ENCODE data around the gene HNF4A.

The HNF4A gene

DNA sequence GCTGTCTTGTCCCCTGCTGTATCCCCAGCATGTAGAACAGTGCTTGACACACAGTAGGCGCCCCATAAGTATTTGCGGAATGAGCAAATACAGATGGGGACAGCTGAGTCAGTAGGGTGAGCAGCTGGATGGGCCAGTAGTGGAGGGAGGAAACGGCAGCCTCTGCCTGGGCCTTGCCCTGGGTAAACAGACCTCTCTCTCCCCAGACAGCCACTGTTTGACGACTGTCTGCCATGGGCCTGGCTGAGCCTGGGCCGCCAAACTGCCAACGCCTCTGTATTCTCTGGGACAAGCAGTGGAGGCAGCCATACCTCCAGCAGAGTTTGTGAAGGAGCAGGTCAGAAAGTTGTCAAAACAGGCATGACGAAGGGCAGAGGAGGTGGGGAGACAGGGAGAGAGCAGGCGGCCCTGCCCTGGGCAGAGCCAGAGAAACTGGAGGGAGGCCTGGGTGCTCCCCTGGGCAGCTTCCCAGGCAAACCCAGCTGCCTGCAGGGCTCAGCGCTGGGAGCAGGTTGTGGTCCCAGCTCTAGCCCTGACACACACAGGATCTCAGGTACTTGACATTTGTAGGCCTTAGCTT lies 15.2 kb downstream of the HNF4A start:
- TF ChIP-seq, protein P1, sequence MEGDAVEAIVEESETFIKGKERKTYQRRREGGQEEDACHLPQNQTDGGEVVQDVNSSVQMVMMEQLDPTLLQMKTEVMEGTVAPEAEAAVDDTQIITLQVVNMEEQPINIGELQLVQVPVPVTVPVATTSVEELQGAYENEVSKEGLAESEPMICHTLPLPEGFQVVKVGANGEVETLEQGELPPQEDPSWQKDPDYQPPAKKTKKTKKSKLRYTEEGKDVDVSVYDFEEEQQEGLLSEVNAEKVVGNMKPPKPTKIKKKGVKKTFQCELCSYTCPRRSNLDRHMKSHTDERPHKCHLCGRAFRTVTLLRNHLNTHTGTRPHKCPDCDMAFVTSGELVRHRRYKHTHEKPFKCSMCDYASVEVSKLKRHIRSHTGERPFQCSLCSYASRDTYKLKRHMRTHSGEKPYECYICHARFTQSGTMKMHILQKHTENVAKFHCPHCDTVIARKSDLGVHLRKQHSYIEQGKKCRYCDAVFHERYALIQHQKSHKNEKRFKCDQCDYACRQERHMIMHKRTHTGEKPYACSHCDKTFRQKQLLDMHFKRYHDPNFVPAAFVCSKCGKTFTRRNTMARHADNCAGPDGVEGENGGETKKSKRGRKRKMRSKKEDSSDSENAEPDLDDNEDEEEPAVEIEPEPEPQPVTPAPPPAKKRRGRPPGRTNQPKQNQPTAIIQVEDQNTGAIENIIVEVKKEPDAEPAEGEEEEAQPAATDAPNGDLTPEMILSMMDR (IDR thresholded peaks at IDR 0.05; ENCODE audit: borderline replicate concordance, insufficient read depth, low read depth, low read length) = no peak
- H3K4me3 ChIP-seq (ENCODE audit: low read depth, low read length) = no peak overlapping the region

DNA sequence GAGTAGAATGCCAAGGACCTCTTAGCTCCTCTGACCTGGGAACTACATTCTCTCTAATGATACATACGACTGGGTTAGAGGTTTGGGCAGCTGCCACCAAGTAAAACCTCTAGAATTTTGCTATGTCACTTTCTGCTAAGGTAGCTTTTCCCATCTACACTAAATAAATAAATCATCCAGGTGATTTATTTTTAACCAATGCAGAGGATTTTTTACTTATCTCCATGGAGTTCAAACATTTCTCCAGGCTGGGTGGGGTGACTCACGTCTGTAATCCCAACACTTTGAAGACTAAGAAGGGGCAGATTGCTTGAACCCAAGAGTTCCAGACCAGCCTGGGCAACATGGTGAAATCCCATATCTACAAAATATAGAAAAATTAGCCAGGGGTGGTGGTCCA lies 27.1 kb downstream of the HNF4A start:
- TF ChIP-seq, protein P1 (IDR thresholded peaks at IDR 0.05; ENCODE audit: borderline replicate concordance, insufficient read depth, low read depth, low read length) = no peak
- H3K4me3 ChIP-seq (ENCODE audit: low read depth, low read length) = no peak overlapping the region

DNA sequence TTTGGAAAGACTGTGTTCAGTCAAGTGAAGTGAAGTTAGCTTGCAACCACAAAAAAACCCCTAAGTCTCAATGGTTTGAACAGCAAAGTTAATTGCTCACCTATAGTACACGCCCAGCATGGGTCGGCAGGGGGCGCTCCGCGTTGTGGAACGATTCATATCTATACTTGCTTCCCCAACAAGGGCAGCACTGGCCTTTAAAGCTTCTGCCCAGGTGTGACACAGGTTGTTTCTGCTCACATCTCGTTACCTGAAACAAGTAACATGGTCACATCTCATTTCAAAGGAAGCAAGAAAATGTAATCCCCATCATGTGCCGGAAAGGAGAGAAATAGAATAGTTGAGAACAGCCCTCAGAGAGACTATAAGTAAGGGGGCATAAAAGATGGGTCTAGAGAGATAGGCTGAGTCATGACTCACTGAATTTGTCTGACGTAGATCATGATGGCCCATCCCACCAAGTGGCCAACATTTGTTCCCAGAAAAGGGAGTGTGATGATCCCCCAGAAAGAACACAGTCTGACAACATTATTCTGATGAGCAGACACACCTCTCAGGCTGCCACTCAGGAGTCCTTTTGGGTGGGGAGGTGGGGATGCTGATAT lies 29.0 kb downstream of the HNF4A start:
- H3K4me3 ChIP-seq (ENCODE audit: low read depth, low read length) = no peak overlapping the region
- TF ChIP-seq, protein P1 (IDR thresholded peaks at IDR 0.05; ENCODE audit: borderline replicate concordance, insufficient read depth, low read depth, low read length) = peak; percentile 89

DNA sequence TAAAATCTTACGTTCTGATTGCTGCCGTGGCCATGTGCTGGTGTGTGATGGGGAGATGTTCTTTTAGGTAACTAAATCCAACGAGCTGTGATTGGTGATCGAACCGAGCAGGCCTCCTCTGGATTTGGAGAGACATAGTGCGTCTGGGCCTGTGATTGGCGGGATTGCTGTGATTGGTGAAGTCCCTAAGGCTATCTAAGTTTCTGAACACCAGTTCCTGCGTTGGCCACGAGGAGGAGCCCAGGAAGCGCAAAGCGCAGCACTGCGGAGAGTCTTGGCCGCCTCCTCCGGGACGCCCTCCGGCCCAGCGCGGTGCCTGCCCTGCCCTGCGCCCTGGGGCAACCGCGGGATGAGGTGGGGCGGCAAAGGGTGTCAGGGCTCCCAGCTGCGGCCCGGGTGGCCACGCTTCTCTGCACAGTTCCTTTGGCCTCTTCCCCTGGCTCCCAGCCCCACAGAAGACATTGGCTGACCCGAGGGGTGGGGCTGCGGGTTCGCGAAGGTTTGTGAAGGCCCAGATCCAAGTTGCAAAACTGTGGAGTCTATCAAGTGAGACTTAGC lies 33.0 kb downstream of the HNF4A start:
- no peak overlapping the region for H3K4me3 ChIP-seq (ENCODE audit: low read depth, low read length)
- TF ChIP-seq, protein P1 (IDR thresholded peaks at IDR 0.05; ENCODE audit: borderline replicate concordance, insufficient read depth, low read depth, low read length) = peak; percentile 87

DNA sequence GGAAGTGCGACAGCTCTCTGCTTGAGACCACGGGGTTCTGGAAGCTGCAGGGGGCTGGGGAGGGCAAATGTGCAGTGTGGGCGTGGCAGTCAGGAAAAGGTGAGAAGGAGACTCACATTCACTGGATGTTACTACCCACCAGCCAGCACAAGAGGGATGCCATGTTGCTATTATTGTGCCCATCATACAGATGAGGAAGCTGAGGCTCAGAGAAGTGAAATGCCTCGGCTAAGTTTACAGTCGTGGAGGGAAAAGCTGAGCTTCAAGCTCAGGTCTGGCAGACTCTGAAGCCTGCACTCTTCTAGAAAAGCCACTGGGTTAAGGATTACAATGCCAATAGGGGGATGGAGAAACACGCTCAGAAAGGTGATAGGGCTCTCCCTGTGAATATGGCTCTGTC lies 34.4 kb downstream of the HNF4A start:
- no peak overlapping the region for H3K4me3 ChIP-seq (ENCODE audit: low read depth, low read length)
- TF ChIP-seq, protein P1 (IDR thresholded peaks at IDR 0.05; ENCODE audit: borderline replicate concordance, insufficient read depth, low read depth, low read length) = no peak

DNA sequence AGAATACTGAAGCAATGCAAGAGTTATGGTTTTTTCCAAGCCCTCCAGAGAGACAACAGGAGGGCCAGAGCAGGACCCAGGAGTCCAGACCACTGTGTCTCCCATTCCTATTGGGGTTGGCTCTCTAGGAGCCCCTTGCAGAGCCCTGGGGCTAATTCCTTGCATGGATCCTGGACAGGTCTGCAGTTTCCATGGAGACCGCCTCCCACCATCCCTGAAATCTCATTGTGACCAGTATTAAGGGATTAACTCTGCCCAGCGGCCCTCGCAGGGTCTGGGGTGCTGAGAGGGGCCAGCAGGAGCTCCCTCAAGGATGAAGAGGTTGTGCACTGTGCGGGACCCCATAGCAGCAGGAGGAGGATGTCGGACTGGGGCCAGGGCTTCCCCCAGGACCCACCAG lies 34.8 kb downstream of the HNF4A start:
- TF ChIP-seq, protein P1 (IDR thresholded peaks at IDR 0.05; ENCODE audit: borderline replicate concordance, insufficient read depth, low read depth, low read length) = no peak
- no peak overlapping the region for H3K4me3 ChIP-seq (ENCODE audit: low read depth, low read length)

Data from GM12875 (cell line).